Fibroblast of villous mesenchyme (primary cell): Measurements from ENCODE around the gene FNDC4. TPM values are rescaled to one million over a fixed set of nuclear protein-coding genes. Genes with fewer than 3 reads are reported as not detected.

ENCODE experiments used
- DNase-seq: peaks from one replicate; pipeline ENCODE4 v3.0.0-alpha.2; 2010; ENCODE audit warnings: low read depth
- H3K4me3 ChIP-seq: 2 replicates; pipeline ENCODE4 v1.5.1; 2011; ENCODE audit warnings: low read depth, mild to moderate bottlenecking, low read length
- CTCF ChIP-seq: IDR thresholded peaks from 2 replicates; pipeline ENCODE4 v1.5.1; 2012; ENCODE audit warnings: low read depth, mild to moderate bottlenecking, low read length; ENCODE audit not compliant: insufficient read depth
- total RNA-seq: library from RNA; depleted of rRNA; stranded (reverse); fragments of >200 nt; gene quantifications from 2 replicates; pipeline ENCODE4 v1.2.3, GENCODE V29; 2012

The FNDC4 gene
- total RNA-seq, 1 donor: 8.6 TPM

- TF ChIP-seq CTCF: no peak
- no peak overlapping the region for H3K4me3 ChIP-seq
These were observed 23.0 kb downstream of the FNDC4 start for GRCh38 chr2:27471961-27472360.

GRCh38 chr2:27464443-27464842, 30.6 kb downstream of the FNDC4 start:
- no peak for DNase-seq
- no peak for TF ChIP-seq CTCF
- no peak overlapping the region for H3K4me3 ChIP-seq

More at GRCh38 chr2:27471961-27472360, 23.0 kb downstream of the FNDC4 start:
- DNase-seq: no peak

GRCh38 chr2:27461118-27461517, 33.9 kb downstream of the FNDC4 start:
- H3K4me3 ChIP-seq: no peak overlapping the region
- no peak for DNase-seq

GRCh38 chr2:27453968-27454367, 41.0 kb downstream of the FNDC4 start:
- no peak for TF ChIP-seq CTCF
- no peak for DNase-seq
- no peak overlapping the region for H3K4me3 ChIP-seq

More at GRCh38 chr2:27461118-27461517, 33.9 kb downstream of the FNDC4 start:
- no peak for TF ChIP-seq CTCF

GRCh38 chr2:27451095-27451494, 43.9 kb downstream of the FNDC4 start:
- no peak for DNase-seq
- H3K4me3 ChIP-seq: no peak overlapping the region
- no peak for TF ChIP-seq CTCF

GRCh38 chr2:27448381-27448780, 46.6 kb downstream of the FNDC4 start:
- no peak overlapping the region for H3K4me3 ChIP-seq
- TF ChIP-seq CTCF: no peak
- DNase-seq: no peak

GRCh38 chr2:27446057-27446456, 48.9 kb downstream of the FNDC4 start:
- H3K4me3 ChIP-seq: no peak overlapping the region
- no peak for TF ChIP-seq CTCF
- DNase-seq: no peak
